HG03135 (cell line): ENCODE data around the gene HID1.

Source experiments
- ATAC-seq: cut with Tn5 transposase; IDR thresholded peaks from one replicate; pipeline ENCODE4 v1.9.1; 2021; ENCODE audit warnings: mild to moderate bottlenecking, moderate library complexity; ENCODE audit not compliant: unreplicated experiment

Gene HID1

DNA sequence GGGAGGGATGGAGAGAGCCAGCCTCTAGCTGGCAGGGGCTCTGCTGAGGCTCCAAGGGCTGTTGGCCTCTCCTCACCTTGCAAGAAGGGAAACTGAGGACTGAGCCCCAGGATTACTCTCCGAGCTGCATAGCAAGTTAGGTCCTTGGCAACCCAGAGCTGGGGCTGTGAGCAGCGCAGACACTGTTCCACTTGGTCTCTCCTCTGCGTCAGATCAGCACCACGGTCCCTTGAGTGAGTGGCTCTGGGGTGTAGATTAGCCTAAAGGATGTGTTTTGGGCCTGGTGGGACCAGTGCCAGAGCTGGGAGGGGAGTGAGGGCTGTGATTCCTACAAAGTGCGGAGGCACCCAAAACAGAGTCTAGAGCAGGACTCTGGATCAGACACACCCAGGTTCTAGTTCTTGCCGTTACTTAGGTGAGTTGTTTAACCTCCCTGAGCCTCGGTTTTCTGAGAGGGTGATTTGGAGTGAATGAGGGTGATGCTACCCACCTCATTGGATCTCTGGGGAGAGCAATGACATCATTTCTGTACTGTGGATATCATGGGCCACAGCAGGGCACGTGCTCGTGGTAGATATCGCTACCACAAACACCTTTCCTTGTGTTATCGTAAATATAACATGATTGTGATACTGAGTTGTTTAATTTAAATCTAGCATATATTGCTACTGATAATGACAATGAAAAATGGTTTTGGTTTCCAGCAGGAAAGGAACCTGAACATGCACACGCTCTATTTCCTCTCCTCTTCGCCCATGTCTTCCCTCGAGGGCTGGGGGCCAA, 71.0 kb downstream of the HID1 start:
- no peak for ATAC-seq
